MM.1S (cell line): ENCODE data around the gene DCBLD2.

Source experiments
- DNase-seq: peaks from one replicate; pipeline ENCODE4 v3.0.0-alpha.2; 2015
- H2AFZ ChIP-seq: fragments of 300-600 bp; sonication (generic); 2 replicates; pipeline ENCODE4 v1.6.0; 2016; ENCODE audit warnings: antibody characterized with exemption, low read length
- H3F3A ChIP-seq: fragments of 300-600 bp; sonication (generic); 2 replicates; pipeline ENCODE4 v1.6.1; 2016; ENCODE audit warnings: mild to moderate bottlenecking, antibody characterized with exemption, low read length, moderate library complexity, mixed read lengths; ENCODE audit not compliant: insufficient read depth
- H3K27ac ChIP-seq: fragments of 300-600 bp; sonication (generic); 2 replicates; pipeline ENCODE4 v1.5.1; 2016; ENCODE audit warnings: mild to moderate bottlenecking, low read length
- H3K27me3 ChIP-seq: fragments of 300-600 bp; sonication (generic); replicated peaks from 2 replicates; pipeline ENCODE4 v1.6.0; 2016; ENCODE audit warnings: low read length; ENCODE audit not compliant: insufficient read depth
- H3K36me3 ChIP-seq: fragments of 300-600 bp; sonication (generic); replicated peaks from 2 replicates; pipeline ENCODE4 v1.6.1; 2016; ENCODE audit warnings: mild to moderate bottlenecking, low read length, mixed read lengths; ENCODE audit not compliant: insufficient read depth
- H3K4me1 ChIP-seq: fragments of 300-600 bp; sonication (generic); 2 replicates; pipeline ENCODE4 v1.6.1; 2016; ENCODE audit warnings: low read length, mixed read lengths
- H3K4me2 ChIP-seq: fragments of 300-600 bp; sonication (generic); 2 replicates; pipeline ENCODE4 v1.6.0; 2016; ENCODE audit warnings: low read depth, low read length
- H3K4me3 ChIP-seq: fragments of 300-600 bp; sonication (generic); 2 replicates; pipeline ENCODE4 v1.5.1; 2016; ENCODE audit warnings: low read length, mixed read lengths
- H3K79me2 ChIP-seq: fragments of 300-600 bp; sonication (generic); 2 replicates; pipeline ENCODE4 v1.6.1; 2016; ENCODE audit warnings: mixed run types, low read length, mixed read lengths
- H3K9ac ChIP-seq: fragments of 300-600 bp; sonication (generic); 2 replicates; pipeline ENCODE4 v1.6.1; 2016; ENCODE audit warnings: low read length, mixed read lengths
- H3K9me2 ChIP-seq: fragments of 300-600 bp; sonication (generic); replicated peaks from 2 replicates; pipeline ENCODE4 v1.6.1; 2016; ENCODE audit warnings: mild to moderate bottlenecking, low read length, mixed read lengths; ENCODE audit not compliant: insufficient read depth
- H3K9me3 ChIP-seq: fragments of 300-600 bp; sonication (generic); replicated peaks from 2 replicates; pipeline ENCODE4 v1.6.1; 2016; ENCODE audit warnings: mild to moderate bottlenecking, low read length, mixed read lengths; ENCODE audit not compliant: insufficient read depth
- H4K20me1 ChIP-seq: fragments of 300-600 bp; sonication (generic); 2 replicates; pipeline ENCODE4 v1.6.1; 2016; ENCODE audit warnings: mild to moderate bottlenecking, low read length, moderate library complexity, mixed read lengths; ENCODE audit not compliant: insufficient read depth
- CTCF ChIP-seq: fragments of 300-600 bp; sonication (generic); IDR thresholded peaks from 2 replicates; pipeline ENCODE4 v1.5.1; 2016; ENCODE audit warnings: antibody characterized with exemption, low read length, mixed read lengths
- EZH2 ChIP-seq: fragments of 300-600 bp; sonication (generic); optimal IDR thresholded peaks from 2 replicates; pipeline ENCODE3; 2017; ENCODE audit warnings: low read depth, mild to moderate bottlenecking, antibody characterized with exemption, low read length, mixed read lengths
- EZH2phosphoT487 ChIP-seq: fragments of 300-600 bp; sonication (generic); IDR thresholded peaks from 2 replicates; pipeline ENCODE4 v1.6.1; 2018; ENCODE audit warnings: antibody characterized with exemption, low read length

The DCBLD2 gene

GRCh38 chr3:98824256-98824655 lies 77.2 kb downstream of the DCBLD2 start:
- Histone ChIP-seq H3K4me1 (no peaks in the 10 kb centered on the region), H4K20me1 (no peaks in the 10 kb centered on the region), H3K4me2 (no peak overlapping the region), H3K9me3 (no peaks in the 10 kb centered on the region), H3K9me2 (no peaks in the 10 kb centered on the region), H2AFZ (no peak overlapping the region), H3K4me3 (no peak overlapping the region), H3K79me2 (no peaks in the 10 kb centered on the region), H3F3A (no peaks in the 10 kb centered on the region), H3K9ac (no peak overlapping the region), H3K27ac (no peak overlapping the region), H3K36me3 (no peaks in the 10 kb centered on the region), H3K27me3 (no peaks in the 10 kb centered on the region)
- DNase-seq, result no peak
- TF ChIP-seq CTCF (no peak), EZH2phosphoT487 (no peak), EZH2 (no peak)

GRCh38 chr3:98823791-98824190 lies 77.7 kb downstream of the DCBLD2 start:
- Histone ChIP-seq H3K36me3 (no peaks in the 10 kb centered on the region), H3K4me1 (no peaks in the 10 kb centered on the region), H3K27ac (no peak overlapping the region), H2AFZ (no peak overlapping the region), H4K20me1 (no peaks in the 10 kb centered on the region), H3K79me2 (no peaks in the 10 kb centered on the region), H3F3A (no peaks in the 10 kb centered on the region), H3K27me3 (no peaks in the 10 kb centered on the region), H3K9me2 (no peaks in the 10 kb centered on the region), H3K4me3 (no peak overlapping the region), H3K4me2 (no peak overlapping the region), H3K9me3 (no peaks in the 10 kb centered on the region), H3K9ac (no peak overlapping the region)
- TF ChIP-seq CTCF (no peak), EZH2phosphoT487 (no peak), EZH2 (no peak)
- DNase-seq, result no peak

GRCh38 chr3:98821063-98821462 lies 80.4 kb downstream of the DCBLD2 start:
- no peaks in the 10 kb centered on the region for H3K27me3 ChIP-seq
- TF ChIP-seq CTCF (no peak), EZH2phosphoT487 (no peak), EZH2 (no peak)
- H3F3A ChIP-seq, result no peaks in the 10 kb centered on the region
- H2AFZ ChIP-seq, result no peak overlapping the region
- no peak overlapping the region for H3K4me2 ChIP-seq
- H3K27ac ChIP-seq, result no peak overlapping the region
- no peaks in the 10 kb centered on the region for H3K9me3 ChIP-seq
- H3K9ac ChIP-seq, result no peak overlapping the region
- no peaks in the 10 kb centered on the region for H3K79me2 ChIP-seq
- H3K4me3 ChIP-seq, result no peak overlapping the region
- H4K20me1 ChIP-seq, result no peaks in the 10 kb centered on the region
- no peaks in the 10 kb centered on the region for H3K36me3 ChIP-seq
- H3K4me1 ChIP-seq, result no peaks in the 10 kb centered on the region
- no peaks in the 10 kb centered on the region for H3K9me2 ChIP-seq
- no peak for DNase-seq
